ENCODE data around the gene CORIN.

- no peak for TF ChIP-seq CTCF (IDR thresholded peaks at IDR 0.05)
- TF ChIP-seq POLR2A (IDR thresholded peaks at IDR 0.05): no peak
These were observed 271.3 kb downstream of the CORIN start for GRCh38 chr4:47566566-47566965.
